Natural killer cell (primary cell): ENCODE measurements around the gene USH2A. TPM values are rescaled to one million over a fixed set of nuclear protein-coding genes. Genes with fewer than 3 reads are reported as not detected.

Experiments used
- ATAC-seq, 3 donors: fragments of 150-1000 bp in 2 of 3; fragments of 200-7000 bp in 1 of 3; cut with Tn5 transposase; 1 replicate in 1 of 3; 2 replicates in 2 of 3; pipeline ENCODE4 v1.10.0; 2021; ENCODE audit warnings: mild to moderate bottlenecking in 2 of 3, moderate library complexity in 2 of 3
- DNase-seq, 2 donors: peaks; one replicate each; pipeline versions ENCODE4 v3.0.0 to v3.0.0-alpha.2; 2013 to 2021; ENCODE audit warnings: mixed read lengths in 1 of 2
- H3K27ac ChIP-seq: one replicate; pipeline ENCODE4 v1.5.1; 2013; ENCODE audit warnings: mild to moderate bottlenecking, low read length
- H3K27me3 ChIP-seq: one replicate; pipeline ENCODE4 v1.6.1; 2013; ENCODE audit warnings: low read length; ENCODE audit not compliant: control insufficient read depth, insufficient read depth
- H3K36me3 ChIP-seq: one replicate; pipeline ENCODE4 v1.6.1; 2013; ENCODE audit warnings: low read length; ENCODE audit not compliant: control insufficient read depth, insufficient read depth
- H3K4me1 ChIP-seq: one replicate; pipeline ENCODE4 v1.6.1; 2013; ENCODE audit warnings: low read length; ENCODE audit not compliant: control insufficient read depth, insufficient read depth
- H3K4me3 ChIP-seq: one replicate; pipeline ENCODE4 v1.5.1; 2013; ENCODE audit warnings: low read length
- H3K9me3 ChIP-seq: one replicate; pipeline ENCODE4 v1.6.1; 2013; ENCODE audit warnings: low read length; ENCODE audit not compliant: control insufficient read depth, insufficient read depth
- H3K27ac Mint-ChIP-seq, 2 donors: one replicate each; pipeline ENCODE4 v1.8.0; 2022; ENCODE audit warnings: mild to moderate bottlenecking in 2 of 2, mixed read lengths in 2 of 2, moderate library complexity in 1 of 2
- H3K27me3 Mint-ChIP-seq, 2 donors: one replicate each; pipeline ENCODE4 v1.8.0; 2022; ENCODE audit warnings: low read depth in 2 of 2, mixed read lengths in 2 of 2
- H3K36me3 Mint-ChIP-seq: one replicate; pipeline ENCODE4 v1.8.0; 2022; ENCODE audit warnings: mixed read lengths
- H3K4me1 Mint-ChIP-seq, 2 donors: one replicate each; pipeline ENCODE4 v1.8.0; 2022; ENCODE audit warnings: mixed read lengths in 2 of 2
- H3K4me3 Mint-ChIP-seq: one replicate; pipeline ENCODE4 v1.8.0; 2022; ENCODE audit warnings: mild to moderate bottlenecking, moderate library complexity, mixed read lengths
- H3K9me3 Mint-ChIP-seq, 2 donors: one replicate each; pipeline ENCODE4 v1.8.0; 2022; ENCODE audit warnings: mixed read lengths in 2 of 2
- WGBS: methylation state at CpG from one replicate; pipeline ENCODE4 v1.1.7; 2013; ENCODE audit warnings: missing lambda C conversion rate; ENCODE audit not compliant: insufficient coverage; 5-methylcytosine and 5-hydroxymethylcytosine counted together
- intact Hi-C: fragments of 100-400 bp; cut with micrococcal nuclease; formaldehyde crosslinking; loops from one replicate; pipeline ENCODE4 v1.14.2; 2022
- total RNA-seq, 4 donors: library from RNA; stranded (reverse); fragments of 120-200 nt in 1 of 4; gene quantifications; one replicate each; pipeline versions ENCODE4 v1.2.3 to v1.2.4, GENCODE V29; 2013 to 2022
- TF ChIP-seq, protein P1 (sequence below): fragments of 200-600 bp; IDR thresholded peaks from one replicate; pipeline ENCODE4 v1.8.0; 2022; ENCODE audit warnings: antibody characterized with exemption

Gene USH2A
- total RNA-seq, 3 donors from 2014 or later (not counting 1 experiment from before 2014, with no cell fraction given) = not detected

DNA sequence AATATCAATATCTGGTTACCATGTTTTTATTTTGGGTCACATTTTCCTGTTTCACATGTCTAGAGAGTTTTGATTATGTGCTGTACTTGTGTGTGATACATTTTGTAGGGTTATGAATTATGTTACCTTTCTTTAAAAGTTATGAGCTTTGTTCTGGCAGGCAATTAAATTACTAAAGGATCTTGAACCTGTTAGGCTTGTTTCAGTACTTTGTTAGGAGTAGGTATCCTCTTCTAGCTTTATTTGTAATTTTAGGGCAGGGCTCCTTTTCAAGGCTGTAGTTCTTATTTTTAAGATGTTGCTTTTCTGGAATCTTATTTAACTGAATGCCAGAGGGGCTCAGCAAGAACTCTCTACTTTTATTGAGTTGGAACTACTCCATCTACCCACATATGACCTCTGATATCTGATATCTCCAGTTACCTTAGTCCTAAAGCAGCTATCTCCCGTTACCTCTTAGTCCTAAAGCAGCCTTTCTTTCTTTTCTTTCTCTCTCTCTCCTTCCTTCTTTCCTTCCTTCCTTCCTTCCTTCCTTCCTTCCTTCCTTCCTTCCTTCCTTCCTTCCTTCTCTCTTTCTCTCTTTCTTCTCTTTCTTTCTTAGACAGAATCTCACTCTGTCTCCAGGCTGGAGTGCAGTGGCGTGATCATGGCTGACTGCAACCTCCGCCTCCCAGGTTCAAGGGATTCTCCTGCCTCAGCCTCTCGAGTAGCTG lies 832.3 kb downstream of the USH2A start:
- 88% methylated on average over 4 of the region's 4 CpGs for WGBS
- no peak for DNase-seq

DNA sequence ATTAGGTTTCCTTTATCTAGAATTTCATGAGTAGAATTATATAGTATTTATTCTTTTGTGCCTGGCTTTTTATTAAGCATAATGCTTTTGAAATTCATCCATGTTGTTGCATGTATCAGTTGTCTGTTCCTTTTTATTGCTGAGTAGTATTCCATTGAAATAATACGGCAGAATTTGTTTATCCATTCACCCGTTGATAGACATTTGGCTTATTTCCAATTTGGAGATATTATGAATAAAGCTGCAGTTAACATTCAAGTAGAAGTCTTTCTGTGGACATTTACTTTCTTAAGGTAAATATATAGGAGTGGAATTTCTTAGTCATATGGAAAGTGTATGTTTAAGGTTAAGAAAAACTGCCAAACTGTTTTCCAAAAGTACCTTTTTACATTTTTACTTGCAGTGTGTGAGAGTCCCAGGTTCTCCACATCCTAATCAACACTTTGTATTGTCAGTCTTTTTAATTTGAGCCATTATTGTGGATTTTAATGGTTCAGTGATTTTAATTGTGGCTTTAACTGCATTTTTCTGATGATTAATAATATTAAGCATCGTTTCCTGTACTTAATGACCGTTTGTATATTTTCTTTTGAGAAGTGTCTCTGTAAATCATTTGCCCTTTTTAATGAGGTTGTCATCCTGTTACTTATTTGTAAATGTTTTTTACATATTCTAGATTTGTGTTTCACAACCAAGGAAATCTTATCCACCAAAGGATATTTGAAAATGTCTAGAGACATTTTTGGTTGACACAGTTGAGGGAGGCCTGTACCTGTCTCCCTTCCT lies 833.4 kb downstream of the USH2A start:
- H3K27ac ChIP-seq = no peak overlapping the region
- H3K9me3 ChIP-seq = no peaks in the 10 kb centered on the region
- no peaks in the 10 kb centered on the region for H3K27me3 ChIP-seq
- TF ChIP-seq, protein P1, sequence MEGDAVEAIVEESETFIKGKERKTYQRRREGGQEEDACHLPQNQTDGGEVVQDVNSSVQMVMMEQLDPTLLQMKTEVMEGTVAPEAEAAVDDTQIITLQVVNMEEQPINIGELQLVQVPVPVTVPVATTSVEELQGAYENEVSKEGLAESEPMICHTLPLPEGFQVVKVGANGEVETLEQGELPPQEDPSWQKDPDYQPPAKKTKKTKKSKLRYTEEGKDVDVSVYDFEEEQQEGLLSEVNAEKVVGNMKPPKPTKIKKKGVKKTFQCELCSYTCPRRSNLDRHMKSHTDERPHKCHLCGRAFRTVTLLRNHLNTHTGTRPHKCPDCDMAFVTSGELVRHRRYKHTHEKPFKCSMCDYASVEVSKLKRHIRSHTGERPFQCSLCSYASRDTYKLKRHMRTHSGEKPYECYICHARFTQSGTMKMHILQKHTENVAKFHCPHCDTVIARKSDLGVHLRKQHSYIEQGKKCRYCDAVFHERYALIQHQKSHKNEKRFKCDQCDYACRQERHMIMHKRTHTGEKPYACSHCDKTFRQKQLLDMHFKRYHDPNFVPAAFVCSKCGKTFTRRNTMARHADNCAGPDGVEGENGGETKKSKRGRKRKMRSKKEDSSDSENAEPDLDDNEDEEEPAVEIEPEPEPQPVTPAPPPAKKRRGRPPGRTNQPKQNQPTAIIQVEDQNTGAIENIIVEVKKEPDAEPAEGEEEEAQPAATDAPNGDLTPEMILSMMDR = no peak
- H3K9me3 Mint-ChIP-seq = peaks cover 0 to 6% of the 10 kb centered on the region in 2 donors
- no peaks in the 10 kb centered on the region for H3K36me3 ChIP-seq
- DNase-seq = no peak
- intact Hi-C loops = no loop called here
- H3K4me3 Mint-ChIP-seq = no peak overlapping the region
- H3K4me3 ChIP-seq = no peak overlapping the region
- H3K4me1 Mint-ChIP-seq = no peaks in the 10 kb centered on the region
- no peaks in the 10 kb centered on the region for H3K36me3 Mint-ChIP-seq
- ATAC-seq = no peak
- H3K27ac Mint-ChIP-seq = no peak overlapping the region
- H3K27me3 Mint-ChIP-seq = no peaks in the 10 kb centered on the region
- WGBS = 97% methylated on average over 3 of the region's 4 CpGs
- no peaks in the 10 kb centered on the region for H3K4me1 ChIP-seq

More for the DNA sequence above, 832.3 kb downstream of the USH2A start:
- Mint-ChIP-seq H3K27me3 (no peaks in the 10 kb centered on the region), H3K27ac (no peak overlapping the region), H3K36me3 (peaks cover 6% of the 10 kb centered on the region), H3K4me1 (no peaks in the 10 kb centered on the region), H3K9me3 (peaks cover 0 to 9% of the 10 kb centered on the region in 2 donors), H3K4me3 (no peak overlapping the region)
- H3K27ac ChIP-seq = no peak overlapping the region
- no peaks in the 10 kb centered on the region for H3K4me1 ChIP-seq
- intact Hi-C loops = no loop called here
- no peaks in the 10 kb centered on the region for H3K9me3 ChIP-seq
- H3K27me3 ChIP-seq = no peaks in the 10 kb centered on the region
- H3K36me3 ChIP-seq = no peaks in the 10 kb centered on the region
- TF ChIP-seq, protein P1 = no peak
- H3K4me3 ChIP-seq = no peak overlapping the region
- ATAC-seq = no peak

DNA sequence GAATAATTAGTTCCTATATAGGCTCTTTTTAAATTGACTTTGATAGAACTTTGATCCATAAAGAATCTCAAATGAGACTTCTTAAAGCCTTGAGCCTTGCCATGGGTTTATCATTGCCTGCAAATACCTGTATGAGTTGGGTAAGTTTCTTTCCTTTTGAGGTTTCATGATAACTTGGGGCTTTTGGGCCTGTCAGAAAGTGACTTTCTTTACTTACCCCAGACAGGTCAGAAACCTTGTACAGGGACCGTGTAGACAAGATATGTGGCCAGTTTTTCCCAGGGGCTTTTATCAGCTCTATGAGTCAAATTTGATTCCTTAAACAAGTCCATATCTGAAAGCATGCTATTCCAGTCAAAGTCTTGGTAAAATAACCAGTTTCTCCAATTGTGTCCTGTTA lies 838.9 kb downstream of the USH2A start:
- Mint-ChIP-seq H3K27me3 (no peaks in the 10 kb centered on the region), H3K4me3 (no peak overlapping the region), H3K9me3 (peaks cover 0 to 2% of the 10 kb centered on the region in 2 donors), H3K36me3 (no peaks in the 10 kb centered on the region), H3K27ac (no peak overlapping the region), H3K4me1 (no peaks in the 10 kb centered on the region)
- H3K36me3 ChIP-seq = no peaks in the 10 kb centered on the region
- intact Hi-C loops = no loop called here
- no peaks in the 10 kb centered on the region for H3K4me1 ChIP-seq
- ATAC-seq (no peak), DNase-seq (no peak)
- no peaks in the 10 kb centered on the region for H3K27me3 ChIP-seq
- H3K27ac ChIP-seq = no peak overlapping the region
- H3K4me3 ChIP-seq = no peak overlapping the region
- TF ChIP-seq, protein P1 = no peak
- 90% methylated on average over 1 of the region's 1 CpG for WGBS
- H3K9me3 ChIP-seq = no peaks in the 10 kb centered on the region
